Heart left ventricle (tissue), 16 donors: ENCODE results near the gene DDX3X. TPM values are rescaled to one million over a fixed set of nuclear protein-coding genes. Genes with fewer than 3 reads are reported as not detected.
"Not testable (repeated sequence)": the region's sequence is repeated elsewhere in the genome, so short reads cannot be mapped to it uniquely, and the experiment has no call there.

Source experiments
- ATAC-seq, 4 donors: fragments of 200-7000 bp; cut with Tn5 transposase; one replicate each; pipeline ENCODE4 v1.9.1; 2020 to 2022; ENCODE audit warnings: moderate library complexity in 4 of 4, mild to moderate bottlenecking in 3 of 4, moderate number of reproducible peaks in 1 of 4
- DNase-seq, 5 donors: peaks; one replicate each; pipeline ENCODE4 v3.0.0-alpha.2; 2020
- H3K27ac ChIP-seq, 12 donors: fragments of 200-600 bp; sonication (generic) in 4 of 12; one replicate each; pipeline versions ENCODE4 v1.5.0 to v1.8.0; 2016 to 2022; ENCODE audit warnings: mild to moderate bottlenecking in 2 of 12
- H3K27me3 ChIP-seq, 9 donors: fragments of 200-600 bp; sonication (generic) in 2 of 9; one replicate each; pipeline versions ENCODE4 v1.5.1 to v1.8.0; 2016 to 2022; ENCODE audit warnings: mild to moderate bottlenecking in 3 of 9
- H3K36me3 ChIP-seq, 9 donors: fragments of 200-600 bp; sonication (generic) in 2 of 9; one replicate each; pipeline versions ENCODE4 v1.5.0 to v1.8.0; 2018 to 2022; ENCODE audit warnings: mild to moderate bottlenecking in 2 of 9
- H3K4me1 ChIP-seq, 12 donors: fragments of 200-600 bp; sonication (generic) in 4 of 12; one replicate each; pipeline versions ENCODE4 v1.5.0 to v1.8.0; 2016 to 2022; ENCODE audit warnings: mild to moderate bottlenecking in 3 of 12
- H3K4me3 ChIP-seq, 12 donors: fragments of 200-600 bp; sonication (generic) in 4 of 12; one replicate each; pipeline versions ENCODE4 v1.5.0 to v1.8.0; 2017 to 2022; ENCODE audit warnings: mild to moderate bottlenecking in 9 of 12, moderate library complexity in 4 of 12
- H3K9me3 ChIP-seq, 12 donors: fragments of 200-600 bp; sonication (generic) in 4 of 12; one replicate each; pipeline versions ENCODE4 v1.5.0 to v1.8.0; 2016 to 2022; ENCODE audit warnings: mild to moderate bottlenecking in 1 of 12
- CTCF ChIP-seq, 12 donors: fragments of 200-600 bp; sonication (generic) in 4 of 12; IDR thresholded peaks; one replicate each; pipeline versions ENCODE4 v1.5.0 to v1.8.0; 2018 to 2022; ENCODE audit warnings: antibody characterized with exemption in 12 of 12, mild to moderate bottlenecking in 5 of 12
- POLR2A ChIP-seq, 2 donors: fragments of 450-650 bp; IDR thresholded peaks; one replicate each; pipeline ENCODE4 v1.6.1; 2017; ENCODE audit warnings: antibody characterized with exemption in 2 of 2, mild to moderate bottlenecking in 2 of 2, moderate library complexity in 2 of 2
- WGBS, 4 donors: extraction: QIAGEN DNeasy Blood & Tissue Kit in 2 of 4; methylation state at CpG; one replicate each; pipeline versions ENCODE4 v1.1.5 to v1.1.7; 2013 to 2018; 5-methylcytosine and 5-hydroxymethylcytosine counted together
- intact Hi-C, 10 donors: fragments of 100-400 bp; cut with DNase I; formaldehyde crosslinking; loops; one replicate each; pipeline versions ENCODE4 v1.11.1 to v1.14.2; 2022
- long read RNA-seq, 3 donors: library from polyadenylated mRNA; unstranded; transcript quantifications; one replicate each; pipeline ENCODE4 v2.0.0, GENCODE V29; 2020 to 2021
- polyA plus RNA-seq, 2 donors: library from polyadenylated mRNA; stranded (reverse); fragments of 200-250 nt; gene quantifications; one replicate each; pipeline ENCODE4 v1.2.3, GENCODE V29; 2013
- total RNA-seq, 9 donors: library from RNA; depleted of rRNA in 2 of 9; stranded (reverse); fragments of >200 nt in 2 of 9; fragmentation: NEBNext Ultra II Directional in 3 of 9; extraction: Animal tissue kit (Norgen Biotek cat#: 25700) in 3 of 9; gene quantifications; one replicate each; pipeline versions ENCODE4 v1.1.0 to v1.2.4, GENCODE V29; 2016 to 2023
- donor health status: ischemic (EF 13 %, LVEDD 7.1; RV severe dilation, severe dysfunction).
- donor health status: healthy with polysubstance abuse.
- donor health status: DM: no; HTN: yes; CAD: no.
- donor health status: DM: no; HTN: no; CAD: no.
- donor health status: ischemic (EF 25% LVEDD 6.9; RV normal size, moderate dysfunction).
- donor health status: ischemic (EF 25% LVEDD 5.7; RV mildly dilated, moderate dysfunction).
- donor health status: healthy.
- donor health status: DM: yes; HTN: yes; CAD: no.
- donor health status: ischemic (EF 35%, LVEDD 5.7; RV mildly dilated, moderate dysfunction).
- donor health status: nonischemic (EF 11% LVEDD 7.7; RV severe dilation, severe dysfunction).
- donor health status: DM: yes; HTN: yes; CAD: no.
- donor health status: PGD.
- donor health status: ischemic (EF 29% LVEDD 5.4; RV normal size, mild dysfunction).
- donor health status: nonischemic (EF 23%, LVEDD 6.1; RV moderate dilation, normal function).

Gene DDX3X
- total RNA-seq (100 to 1,000 TPM; 128 to 272 (median 178) TPM), polyA plus RNA-seq (10 to 100 TPM; 34.3 to 99.8 TPM)
- long read RNA-seq, donor 1, full-length matches to known transcripts = 57 of 73 reads
- long read RNA-seq, donor 1, partial matches to known transcripts = 6 of 73 reads
- long read RNA-seq, donor 1, other reads (novel, unspliced or antisense) = 10 of 73 reads
- long read RNA-seq, donor 2, full-length matches to known transcripts = 59 of 93 reads
- long read RNA-seq, donor 2, partial matches to known transcripts = 15 of 93 reads
- long read RNA-seq, donor 2, other reads (novel, unspliced or antisense) = 19 of 93 reads
- long read RNA-seq, donor 3, full-length matches to known transcripts = 45 of 58 reads
- long read RNA-seq, donor 3, partial matches to known transcripts = 11 of 58 reads
- long read RNA-seq, donor 3, other reads (novel, unspliced or antisense) = 2 of 58 reads

- H3K9me3 ChIP-seq = no peaks in the 10 kb centered on the region
- peak; percentile 83 to 94 (median 90) for DNase-seq
- peaks cover 0 to 56% (median 18%) of the 10 kb centered on the region in 12 donors for H3K4me1 ChIP-seq
- no peaks in the 10 kb centered on the region for H3K27me3 ChIP-seq
- TF ChIP-seq POLR2A (IDR thresholded peaks at IDR 0.05) (peak; percentile 47 to 98), CTCF (IDR thresholded peaks at IDR 0.05) (peak in 3 of 12 donors; percentile 17 to 30 (median 20))
- ATAC-seq = peak; percentile 87 to 89 (median 88)
- H3K27ac ChIP-seq = peak within 1 kb of the TSS; percentile 97 to 100 (median 100)
- 0 to 3% (median 0%) methylated on average over 26 to 47 of the region's 47 CpGs for WGBS, 4 donors
- peak within 1 kb of the TSS; percentile 81 to 99 (median 96) for H3K4me3 ChIP-seq
- H3K36me3 ChIP-seq = peaks cover 0 to 18% (median 6%) of the 10 kb centered on the region in 9 donors
- intact Hi-C loops = loop anchor here in 7 of 10 donors (2.0 to 10.0 kb wide), 5 partner anchors 108 to 249 kb away; partner anchors contain the start of genes NYX (in 2 of the 7) and USP9X (in 2 of the 7)
These were observed at the start of gene DDX3X for GRCh38 chrX:41333744-41334362. Gene DDX3X, plus strand, starts transcription at chrX:41334162. Its CDS starts 91 bp downstream, at chrX:41334253.

- DNase-seq, H3K36me3 ChIP-seq, H3K4me3 ChIP-seq, H3K27me3 ChIP-seq, H3K4me1 ChIP-seq, intact Hi-C loops, ATAC-seq, H3K9me3 ChIP-seq, H3K27ac ChIP-seq: not testable (repeated sequence)
- 87 to 97% (median 93%) methylated on average over 12 to 21 of the region's 21 CpGs for WGBS, 4 donors
These were observed 48.0 kb upstream of the DDX3X start for GRCh38 chrX:41285928-41286327.

GRCh38 chrX:41288641-41289040 lies 45.3 kb upstream of the DDX3X start:
- ATAC-seq = no peak
- H3K4me1 ChIP-seq = no peaks in the 10 kb centered on the region
- H3K27me3 ChIP-seq = no peaks in the 10 kb centered on the region
- H3K36me3 ChIP-seq = no peaks in the 10 kb centered on the region
- intact Hi-C loops = no loop called here
- no peak overlapping the region for H3K4me3 ChIP-seq
- DNase-seq = no peak
- TF ChIP-seq CTCF (IDR thresholded peaks at IDR 0.05) (no peak), POLR2A (IDR thresholded peaks at IDR 0.05) (no peak)
- no peak overlapping the region for H3K27ac ChIP-seq
- WGBS, 4 donors = 60 to 71% (median 70%) methylated on average over 6 of the region's 6 CpGs
- H3K9me3 ChIP-seq = peaks cover 0 to 9% (median 0%) of the 10 kb centered on the region in 12 donors

- DNase-seq = no peak
- no peaks in the 10 kb centered on the region for H3K27me3 ChIP-seq
- no peaks in the 10 kb centered on the region for H3K36me3 ChIP-seq
- TF ChIP-seq POLR2A (IDR thresholded peaks at IDR 0.05) = no peak
- no peak for TF ChIP-seq CTCF (IDR thresholded peaks at IDR 0.05)
- H3K4me1 ChIP-seq = no peaks in the 10 kb centered on the region
- H3K4me3 ChIP-seq = no peak overlapping the region
- intact Hi-C loops = no loop called here
- WGBS, 4 donors = 43 to 66% (median 54%) methylated on average over 3 of the region's 3 CpGs
- no peak for ATAC-seq
- no peak overlapping the region for H3K27ac ChIP-seq
- peaks cover 0 to 9% (median 0%) of the 10 kb centered on the region in 12 donors for H3K9me3 ChIP-seq
These were observed 44.9 kb upstream of the DDX3X start for GRCh38 chrX:41289095-41289494.
